Measurements from ENCODE around the gene IGFBP4.

DNA sequence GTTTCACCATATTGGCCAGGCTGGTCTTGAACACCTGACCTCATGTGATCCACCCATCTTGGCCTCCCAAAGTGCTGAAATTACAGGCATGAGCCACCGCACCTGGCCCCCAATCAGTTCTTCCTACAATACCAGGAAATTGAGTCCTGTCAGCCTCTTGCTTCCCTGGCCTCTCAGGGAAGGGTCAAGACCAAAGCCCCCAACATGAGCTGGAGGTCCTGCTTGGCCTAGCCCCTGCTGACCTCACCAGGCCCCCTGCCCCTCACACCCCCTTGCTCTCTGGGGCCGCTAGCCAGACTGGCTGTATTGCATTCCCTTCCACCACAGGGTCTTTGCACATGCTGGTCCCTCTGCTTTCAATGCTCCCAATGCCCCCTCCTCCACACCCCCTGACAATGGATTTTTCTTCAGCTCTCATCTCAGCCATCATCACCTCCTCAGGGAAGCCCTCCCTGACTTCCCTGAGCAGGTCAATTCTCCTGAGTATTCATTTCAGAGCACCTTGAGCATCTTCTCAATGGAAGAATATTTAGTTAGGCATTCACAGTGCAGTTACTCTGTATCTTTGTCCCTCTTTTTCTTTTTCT lies 24.1 kb downstream of the IGFBP4 start:
- no peak for TF ChIP-seq POLR2A (IDR thresholded peaks at IDR 0.05)
- TF ChIP-seq, protein P1, sequence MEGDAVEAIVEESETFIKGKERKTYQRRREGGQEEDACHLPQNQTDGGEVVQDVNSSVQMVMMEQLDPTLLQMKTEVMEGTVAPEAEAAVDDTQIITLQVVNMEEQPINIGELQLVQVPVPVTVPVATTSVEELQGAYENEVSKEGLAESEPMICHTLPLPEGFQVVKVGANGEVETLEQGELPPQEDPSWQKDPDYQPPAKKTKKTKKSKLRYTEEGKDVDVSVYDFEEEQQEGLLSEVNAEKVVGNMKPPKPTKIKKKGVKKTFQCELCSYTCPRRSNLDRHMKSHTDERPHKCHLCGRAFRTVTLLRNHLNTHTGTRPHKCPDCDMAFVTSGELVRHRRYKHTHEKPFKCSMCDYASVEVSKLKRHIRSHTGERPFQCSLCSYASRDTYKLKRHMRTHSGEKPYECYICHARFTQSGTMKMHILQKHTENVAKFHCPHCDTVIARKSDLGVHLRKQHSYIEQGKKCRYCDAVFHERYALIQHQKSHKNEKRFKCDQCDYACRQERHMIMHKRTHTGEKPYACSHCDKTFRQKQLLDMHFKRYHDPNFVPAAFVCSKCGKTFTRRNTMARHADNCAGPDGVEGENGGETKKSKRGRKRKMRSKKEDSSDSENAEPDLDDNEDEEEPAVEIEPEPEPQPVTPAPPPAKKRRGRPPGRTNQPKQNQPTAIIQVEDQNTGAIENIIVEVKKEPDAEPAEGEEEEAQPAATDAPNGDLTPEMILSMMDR (IDR thresholded peaks at IDR 0.05), result no peak

Data from testis (tissue), 2 donors.